ENCODE data around the gene RNF141. TPM values are rescaled to one million over a fixed set of nuclear protein-coding genes. Genes with fewer than 3 reads are reported as not detected.

Gene RNF141
- total and polyA plus RNA-seq, 10 of the 15 experiments (the other 5 are each of a cell fraction or from before 2014, with no cell fraction given) = 7.6 to 36.8 (median 13.6) TPM

GRCh38 chr11:10515418-10515817 lies 25.6 kb downstream of the RNF141 start:
- H3K27ac ChIP-seq (ENCODE audit: control insufficient read depth, insufficient read depth) = no peak overlapping the region
- ChIA-PET CTCF (interaction anchor here (1.3 to 2.0 kb wide), 2 partner anchors 25 to 138 kb away, joined by 5 to 6 read pairs; partner anchors contain the start of gene RNF141), SMC1A (ENCODE audit: uncharacterized antibody, unreplicated experiment) (interaction anchor here (1.3 to 1.4 kb wide), 2 partner anchors 99 to 111 kb away, joined by 3 read pairs; no protein-coding TSS in a partner anchor), POLR2A (no interaction called here), RAD21 (ENCODE audit: unreplicated experiment) (no interaction called here)
- no peaks in the 10 kb centered on the region for H3K36me3 ChIP-seq (ENCODE audit: control insufficient read depth in 2 of 2, insufficient read depth in 2 of 2, low read length in 1 of 2)
- H2AFZ ChIP-seq (ENCODE audit: control insufficient read depth, low read depth, low read length) = no peak overlapping the region
- in situ Hi-C loops (cut with MboI) (no loop called here), intact Hi-C loops (cut with micrococcal nuclease; ENCODE audit: unreplicated experiment) (no loop called here)
- no peak overlapping the region for H3K9ac ChIP-seq (ENCODE audit: control insufficient read depth, insufficient read depth, low read length)
- 94% methylated on average over 3 of the region's 3 CpGs for WGBS (ENCODE audit: insufficient coverage, insufficient replicate concordance, low lambda C conversion rate, missing lambda C conversion rate)
- no peak for FAIRE-seq
- no peak overlapping the region for H3K4me2 ChIP-seq (ENCODE audit: control insufficient read depth, insufficient read depth)
- no peak for ATAC-seq
- no peaks in the 10 kb centered on the region for H3K4me1 ChIP-seq (ENCODE audit: control insufficient read depth, insufficient read depth, low read length)
- no TSS peak for BruUV-seq (replicated peaks)
- H3K9me3 ChIP-seq (replicated peaks; ENCODE audit: control insufficient read depth, insufficient read depth, low read length) = no peaks in the 10 kb centered on the region
- no peaks in the 10 kb centered on the region for H4K20me1 ChIP-seq (ENCODE audit: control insufficient read depth, insufficient read depth)
- TF ChIP-seq ZNF592 (IDR thresholded peaks at IDR 0.05) (no peak), MXI1 (IDR thresholded peaks at IDR 0.05; ENCODE audit: low read depth, low read length) (no peak), RAD51 (IDR thresholded peaks at IDR 0.05) (no peak), JUND (IDR thresholded peaks at IDR 0.05; ENCODE audit: low read depth, low read length) (no peak), ZSCAN29 (IDR thresholded peaks at IDR 0.05) (no peak), POLR2AphosphoS5 (IDR thresholded peaks at IDR 0.05; ENCODE audit: low read length) (no peak), E4F1 (IDR thresholded peaks at IDR 0.05; ENCODE audit: borderline replicate concordance, partially characterized antibody) (no peak), IRF3 (IDR thresholded peaks at IDR 0.05) (no peak), SMARCA5 (IDR thresholded peaks at IDR 0.05) (no peak), SRF (IDR thresholded peaks at IDR 0.05; ENCODE audit: low read depth in 2 of 2, low read length in 2 of 2) (no peak), SREBF2 (IDR thresholded peaks at IDR 0.05; ENCODE audit: low read length) (no peak), HDAC2 (IDR thresholded peaks at IDR 0.05) (no peak), NFYB (IDR thresholded peaks at IDR 0.05; ENCODE audit: insufficient read depth, low read depth, low read length) (no peak), KAT2A (conservative IDR thresholded peaks at IDR 0.05; ENCODE audit: control insufficient read depth, low read depth, low read length) (no peak), IKZF2 (IDR thresholded peaks at IDR 0.05) (no peak), SKIL (IDR thresholded peaks at IDR 0.05; ENCODE audit: low read depth, poor library complexity, severe bottlenecking) (no peak), CBFB (IDR thresholded peaks at IDR 0.05; ENCODE audit: low read depth) (no peak)
- no peaks in the 10 kb centered on the region for H3K27me3 ChIP-seq (replicated peaks in 1 of 2; ENCODE audit: control insufficient read depth in 2 of 2, insufficient read depth in 2 of 2, low read length in 1 of 2)
- H3K79me2 ChIP-seq (ENCODE audit: control insufficient read depth, insufficient read depth, low read length) = no peaks in the 10 kb centered on the region
- no peak for DNase-seq (ENCODE audit: low read depth, low spot score)
- H3K4me3 ChIP-seq = no peak overlapping the region

Measured in GM12878 (cell line).